WTC11 (cell line): Measurements from ENCODE around the gene THSD7B. TPM values are rescaled to one million over a fixed set of nuclear protein-coding genes. Genes with fewer than 3 reads are reported as not detected.
A peak's percentile ranks its signal among the peaks of the same experiment; 100 is the strongest.

Experiments
- ATAC-seq: fragments of 200-7000 bp; cut with Tn5 transposase; 2 replicates; pipeline ENCODE4 v1.10.0; 2021; ENCODE audit warnings: mild to moderate bottlenecking, moderate library complexity
- CTCF ChIA-PET: fragments of 300-600 bp; sonication (Branson Sonifier 250); formaldehyde crosslinking; loops from one replicate; lab custom pipeline; 2021; ENCODE audit warnings: antibody characterized with exemption; lab: Charles Lee
- POLR2A ChIA-PET: fragments of 350-600 bp; sonication (Branson Sonifier 250); formaldehyde crosslinking; loops from one replicate; lab custom pipeline; 2021; ENCODE audit warnings: antibody characterized with exemption; lab: Charles Lee
- DNase-seq: peaks from one replicate; pipeline ENCODE4 v3.0.0; 2021; ENCODE audit warnings: low spot score
- H3K27ac Mint-ChIP-seq: 2 replicates; pipeline ENCODE4 v1.8.0; 2021; ENCODE audit warnings: mixed read lengths
- H3K27me3 Mint-ChIP-seq: 2 replicates; pipeline ENCODE4 v1.8.0; 2021; ENCODE audit warnings: low read depth, mild to moderate bottlenecking, moderate library complexity, mixed read lengths
- H3K36me3 Mint-ChIP-seq: 2 replicates; pipeline ENCODE4 v1.8.0; 2021; ENCODE audit warnings: mixed read lengths
- H3K4me1 Mint-ChIP-seq: 2 replicates; pipeline ENCODE4 v1.8.0; 2022; ENCODE audit warnings: mixed read lengths
- H3K4me3 Mint-ChIP-seq: 2 replicates; pipeline ENCODE4 v1.8.0; 2021; ENCODE audit warnings: mild to moderate bottlenecking, moderate library complexity, mixed read lengths
- H3K9me3 Mint-ChIP-seq: 2 replicates; pipeline ENCODE4 v1.8.0; 2021; ENCODE audit warnings: mixed read lengths
- AR ChIP-seq: fragments of 250-450 bp; sonication (Bioruptor Pico); IDR thresholded peaks from 2 replicates; pipeline ENCODE4 v1.9.0; 2021; ENCODE audit warnings: mild to moderate bottlenecking
- ATF6 ChIP-seq: sonication (generic); formaldehyde crosslinking; IDR thresholded peaks from 2 replicates; pipeline ENCODE4 v1.8.1; 2023; ENCODE audit warnings: mild to moderate bottlenecking, missing genetic modification reagents
- CBFB ChIP-seq: sonication (generic); formaldehyde crosslinking; IDR thresholded peaks from 2 replicates; pipeline ENCODE4 v1.8.1; 2022; ENCODE audit warnings: mild to moderate bottlenecking, low read depth, missing genetic modification reagents
- ESRRA ChIP-seq: sonication (generic); formaldehyde crosslinking; IDR thresholded peaks from 2 replicates; pipeline ENCODE4 v1.8.1; 2022; ENCODE audit warnings: mild to moderate bottlenecking, missing genetic modification reagents, borderline replicate concordance
- ETV6 ChIP-seq: sonication (generic); formaldehyde crosslinking; IDR thresholded peaks from 2 replicates; pipeline ENCODE4 v1.8.1; 2022; ENCODE audit warnings: mild to moderate bottlenecking, missing genetic modification reagents
- GRHL2 ChIP-seq: fragments of 250-450 bp; sonication (Bioruptor Pico); IDR thresholded peaks from 2 replicates; pipeline ENCODE4 v1.8.0; 2022; ENCODE audit warnings: mild to moderate bottlenecking, moderate library complexity; ENCODE audit not compliant: insufficient replicate concordance, severe bottlenecking
- GTF2I ChIP-seq: fragments of 250-450 bp; sonication (Bioruptor Pico); conservative IDR thresholded peaks from 2 replicates; pipeline ENCODE4 v1.4.0; 2021; ENCODE audit warnings: mild to moderate bottlenecking
- NR2C2 ChIP-seq: sonication (generic); formaldehyde crosslinking; IDR thresholded peaks from 2 replicates; pipeline ENCODE4 v1.8.0; 2022; ENCODE audit warnings: mild to moderate bottlenecking, missing genetic modification reagents
- RELA ChIP-seq: sonication (generic); formaldehyde crosslinking; IDR thresholded peaks from 2 replicates; pipeline ENCODE4 v1.8.1; 2022; ENCODE audit warnings: missing genetic modification reagents, mild to moderate bottlenecking, borderline replicate concordance
- RORB ChIP-seq: fragments of 250-450 bp; sonication (Bioruptor Pico); IDR thresholded peaks from 2 replicates; pipeline ENCODE4 v1.9.0; 2021; ENCODE audit warnings: mild to moderate bottlenecking
- ZBTB21 ChIP-seq: sonication (generic); formaldehyde crosslinking; IDR thresholded peaks from 2 replicates; pipeline ENCODE4 v1.8.1; 2023; ENCODE audit warnings: mild to moderate bottlenecking, missing genetic modification reagents, borderline replicate concordance
- ZBTB43 ChIP-seq: sonication (generic); formaldehyde crosslinking; IDR thresholded peaks from 2 replicates; pipeline ENCODE4 v1.8.1; 2023; ENCODE audit warnings: mild to moderate bottlenecking, missing genetic modification reagents
- ZNF281 ChIP-seq: sonication (generic); formaldehyde crosslinking; IDR thresholded peaks from 2 replicates; pipeline ENCODE4 v1.8.0; 2023; ENCODE audit warnings: mild to moderate bottlenecking, missing genetic modification reagents
- ZNF396 ChIP-seq: fragments of 250-450 bp; sonication (Bioruptor Pico); IDR thresholded peaks from 2 replicates; pipeline ENCODE4 v1.8.0; 2021; ENCODE audit warnings: mild to moderate bottlenecking, moderate library complexity, borderline replicate concordance
- ZNF671 ChIP-seq: fragments of 250-450 bp; sonication (Bioruptor Pico); IDR thresholded peaks from 2 replicates; pipeline ENCODE4 v1.8.0; 2021; ENCODE audit warnings: mild to moderate bottlenecking
- total RNA-seq: library from RNA; stranded (reverse); gene quantifications from 3 replicates; pipeline ENCODE4 v1.2.3, GENCODE V29; 2021

THSD7B gene
- total RNA-seq, 1 experiment from 2014 or later: 2.9 TPM

- no peak for DNase-seq
- Mint-ChIP-seq H3K27ac (no peak overlapping the region), H3K36me3 (0 out of 2 replicates have a peak, but pooled peaks cover 12% of the 10 kb centered on the region), H3K27me3 (no peaks in the 10 kb centered on the region), H3K4me1 (peaks cover 20% of the 10 kb centered on the region), H3K9me3 (peaks cover 17% of the 10 kb centered on the region), H3K4me3 (no peak overlapping the region)
- TF ChIP-seq ATF6: no peak
- TF ChIP-seq ZNF671 (CRISPR knock-in tag): no peak
- TF ChIP-seq ZBTB21 (CRISPR knock-in tag): no peak
- no peak for TF ChIP-seq ZNF281 (CRISPR knock-in tag)
- no peak for TF ChIP-seq ZNF396
- TF ChIP-seq ZBTB43: no peak
- TF ChIP-seq RELA (CRISPR knock-in tag): no peak
- TF ChIP-seq GTF2I: no peak
- no peak for TF ChIP-seq ESRRA (CRISPR knock-in tag)
- no peak for TF ChIP-seq NR2C2 (CRISPR knock-in tag)
- no peak for TF ChIP-seq GRHL2 (CRISPR knock-in tag)
- TF ChIP-seq CBFB (CRISPR knock-in tag): no peak
- no peak for TF ChIP-seq RORB (CRISPR knock-in tag)
- TF ChIP-seq AR (CRISPR knock-in tag): no peak
- POLR2A ChIA-PET: no interaction called here
- peak; percentile 70 for ATAC-seq
- CTCF ChIA-PET: interaction anchor here (0.8 to 1.0 kb wide), 2 partner anchors 13 to 99 kb away, joined by 3 to 4 read pairs; no protein-coding TSS in a partner anchor
Measured at GRCh38 chr2:137511526-137511925, 746.2 kb downstream of the THSD7B start.

DNA sequence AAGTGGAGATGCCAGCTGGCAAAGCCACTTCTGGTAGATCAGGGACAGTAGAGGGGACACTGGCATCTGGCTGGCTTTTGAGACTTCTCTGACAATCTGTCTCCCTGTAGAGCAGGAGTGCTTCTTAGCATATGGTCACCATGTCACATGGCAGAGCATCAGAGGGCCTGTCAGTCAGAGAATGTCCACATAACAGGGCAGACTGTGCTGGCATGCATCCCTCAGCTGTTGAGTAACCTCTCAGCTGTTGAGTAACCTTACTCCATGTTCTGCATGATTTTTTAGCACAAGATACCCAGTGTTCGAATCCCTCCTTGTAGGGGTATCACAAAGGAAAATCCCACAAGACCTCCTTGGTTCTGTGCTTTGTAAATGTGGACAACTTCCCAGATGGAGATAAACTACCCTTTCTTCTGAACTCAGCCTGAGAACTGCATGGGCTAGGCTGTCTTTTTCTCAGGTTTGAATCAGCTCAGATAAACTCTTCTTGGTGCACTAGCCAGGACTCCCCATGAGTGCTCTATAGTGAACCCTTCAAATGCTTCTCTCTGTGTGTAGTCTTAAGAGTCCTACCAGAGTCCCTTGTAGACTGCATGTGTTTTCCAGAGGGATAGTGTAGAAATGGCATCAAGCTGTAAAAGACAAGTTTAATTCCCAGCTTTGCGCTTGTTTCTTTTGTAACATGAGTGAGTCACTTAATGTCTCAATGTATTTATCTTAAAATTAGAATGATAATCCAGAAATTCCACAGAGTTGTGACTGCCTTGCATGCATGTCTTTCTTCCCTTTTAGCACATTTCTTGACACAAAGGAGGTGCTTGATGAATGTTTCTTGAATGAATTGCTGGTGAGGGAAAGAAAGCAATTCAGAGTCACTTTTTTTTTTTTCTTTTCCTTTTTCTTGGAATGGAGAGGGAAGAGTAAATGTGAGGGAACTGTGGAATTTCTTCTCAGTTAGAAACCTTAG, 756.6 kb downstream of the THSD7B start:
- DNase-seq (no peak), ATAC-seq (peak; percentile 67)
- no peak overlapping the region for H3K4me3 Mint-ChIP-seq
- peaks cover 18% of the 10 kb centered on the region for H3K4me1 Mint-ChIP-seq
- no peaks in the 10 kb centered on the region for H3K36me3 Mint-ChIP-seq
- POLR2A ChIA-PET: no interaction called here
- no peak for TF ChIP-seq ETV6 (CRISPR knock-in tag)
- peaks cover 10% of the 10 kb centered on the region; the same call in 1 of the 2 replicates for H3K9me3 Mint-ChIP-seq
- H3K27me3 Mint-ChIP-seq: no peaks in the 10 kb centered on the region
- no peak overlapping the region; the same call in 1 of the 2 replicates for H3K27ac Mint-ChIP-seq
- CTCF ChIA-PET: no interaction called here
